HEK293 (cell line): ENCODE measurements around the gene NCR1.

Source experiments
- CTCF ChIA-PET: fragments of 350-600 bp; formaldehyde crosslinking; extraction: SDS; loops from one replicate; lab custom pipeline; 2021; ENCODE audit warnings: antibody characterized with exemption; lab: Yijun Ruan, JAX
- POLR2A ChIA-PET: fragments of 300-600 bp; formaldehyde crosslinking; extraction: SDS; loops from one replicate; lab custom pipeline; 2020; ENCODE audit warnings: antibody characterized with exemption, inconsistent platforms; lab: Yijun Ruan, JAX
- H3K27ac ChIP-seq: fragments of 200-500 bp; sonication (Bioruptor generic); 2 replicates; pipeline ENCODE4 v1.5.1; 2014; ENCODE audit warnings: low read depth, low read length, control low read depth, inconsistent platforms; ENCODE audit errors: extremely low read depth
- H3K36me3 ChIP-seq, 2 experiments: fragments of 200-500 bp in 1 of 2; sonication (Bioruptor generic) in 1 of 2; 1 replicate in 1 of 2; 2 replicates in 1 of 2; pipeline ENCODE4 v1.5.1; 2014 to 2017; ENCODE audit warnings: inconsistent platforms in 2 of 2, low read length in 2 of 2; ENCODE audit not compliant: control insufficient read depth in 2 of 2, insufficient read depth in 1 of 2
- H3K4me1 ChIP-seq: fragments of 200-500 bp; sonication (Bioruptor generic); 2 replicates; pipeline ENCODE4 v1.5.1; 2014; ENCODE audit warnings: mild to moderate bottlenecking, low read length, inconsistent platforms; ENCODE audit not compliant: control insufficient read depth, insufficient read depth
- H3K4me3 ChIP-seq: 2 replicates; pipeline ENCODE4 v1.5.1; 2011; ENCODE audit warnings: low read depth, mild to moderate bottlenecking, control low read depth, low read length, moderate library complexity
- H3K9me3 ChIP-seq: fragments of 200-500 bp; sonication (Bioruptor generic); 2 replicates; pipeline ENCODE4 v1.5.1; 2014; ENCODE audit warnings: low read depth, low read length, inconsistent platforms; ENCODE audit not compliant: control insufficient read depth, insufficient read depth
- ATF2 ChIP-seq: fragments of 450-650 bp; formaldehyde crosslinking; IDR thresholded peaks from 2 replicates; pipeline ENCODE4 v1.5.1; 2016; ENCODE audit warnings: missing biosample characterization, missing genetic modification characterization, low read depth
- KLF7 ChIP-seq: fragments of 450-650 bp; formaldehyde crosslinking; IDR thresholded peaks from 2 replicates; pipeline ENCODE4 v1.5.1; 2016; ENCODE audit warnings: missing biosample characterization, missing genetic modification characterization, borderline replicate concordance
- MZF1 ChIP-seq: fragments of 450-650 bp; formaldehyde crosslinking; IDR thresholded peaks from 2 replicates; pipeline ENCODE4 v1.5.1; 2017; ENCODE audit warnings: missing biosample characterization, missing genetic modification characterization, borderline replicate concordance
- ZBTB21 ChIP-seq: fragments of 450-650 bp; formaldehyde crosslinking; IDR thresholded peaks from 2 replicates; pipeline ENCODE4 v1.5.1; 2017; ENCODE audit warnings: missing biosample characterization, missing genetic modification characterization
- ZNF132 ChIP-seq: fragments of 450-650 bp; formaldehyde crosslinking; IDR thresholded peaks from 2 replicates; pipeline ENCODE4 v1.5.1; 2017; ENCODE audit warnings: missing biosample characterization, missing genetic modification characterization, borderline replicate concordance
- ZNF133 ChIP-seq: fragments of 450-650 bp; formaldehyde crosslinking; IDR thresholded peaks from 2 replicates; pipeline ENCODE4 v1.5.1; 2016; ENCODE audit warnings: missing biosample characterization, missing genetic modification characterization
- ZNF146 ChIP-seq: fragments of 450-650 bp; formaldehyde crosslinking; IDR thresholded peaks from 2 replicates; pipeline ENCODE4 v1.5.1; 2016; ENCODE audit warnings: missing biosample characterization, missing genetic modification characterization
- ZNF174 ChIP-seq: fragments of 450-650 bp; formaldehyde crosslinking; IDR thresholded peaks from 2 replicates; pipeline ENCODE4 v1.5.0; 2017; ENCODE audit warnings: missing biosample characterization, mild to moderate bottlenecking, missing genetic modification characterization
- ZNF23 ChIP-seq: fragments of 450-650 bp; formaldehyde crosslinking; IDR thresholded peaks from 2 replicates; pipeline ENCODE4 v1.5.1; 2016; ENCODE audit warnings: missing biosample characterization, missing genetic modification characterization, borderline replicate concordance
- ZNF280D ChIP-seq: fragments of 450-650 bp; formaldehyde crosslinking; IDR thresholded peaks from 2 replicates; pipeline ENCODE4 v1.5.1; 2016; ENCODE audit warnings: missing biosample characterization, missing genetic modification characterization
- ZNF311 ChIP-seq: fragments of 450-650 bp; formaldehyde crosslinking; IDR thresholded peaks from 2 replicates; pipeline ENCODE4 v1.5.1; 2017; ENCODE audit warnings: missing biosample characterization, missing genetic modification characterization, borderline replicate concordance
- ZNF37A ChIP-seq: fragments of 450-650 bp; IDR thresholded peaks from 2 replicates; pipeline ENCODE4 v1.5.1; 2018; ENCODE audit warnings: missing biosample characterization, missing genetic modification characterization
- ZNF488 ChIP-seq: fragments of 450-650 bp; formaldehyde crosslinking; IDR thresholded peaks from 2 replicates; pipeline ENCODE4 v1.5.1; 2016; ENCODE audit warnings: missing biosample characterization, missing genetic modification characterization
- ZNF555 ChIP-seq: fragments of 450-650 bp; formaldehyde crosslinking; conservative IDR thresholded peaks from 2 replicates; pipeline ENCODE4 v1.5.1; 2017; ENCODE audit warnings: missing biosample characterization, mild to moderate bottlenecking, missing genetic modification characterization, inconsistent platforms
- ZNF639 ChIP-seq: fragments of 450-650 bp; formaldehyde crosslinking; IDR thresholded peaks from 2 replicates; pipeline ENCODE4 v1.5.1; 2016; ENCODE audit warnings: missing biosample characterization, missing genetic modification characterization
- ZSCAN18 ChIP-seq: fragments of 450-650 bp; formaldehyde crosslinking; IDR thresholded peaks from 2 replicates; pipeline ENCODE4 v1.5.1; 2016; ENCODE audit warnings: missing biosample characterization, missing genetic modification characterization
- ZSCAN5A ChIP-seq: fragments of 450-650 bp; formaldehyde crosslinking; IDR thresholded peaks from 2 replicates; pipeline ENCODE4 v1.5.1; 2016; ENCODE audit warnings: missing biosample characterization, missing genetic modification characterization

The NCR1 gene

GRCh38 chr19:54888239-54888638 lies 17.7 kb upstream of the NCR1 start (continued):
- TF ChIP-seq ZSCAN18 (tag by site-specific recombination) (no peak), ZNF488 (tag by site-specific recombination) (no peak), ZNF133 (tag by site-specific recombination) (no peak), ZNF555 (tag by site-specific recombination) (no peak), ZNF146 (no peak), ZNF280D (tag by site-specific recombination) (no peak), ZNF37A (tag by site-specific recombination) (no peak), ZNF23 (no peak), ZSCAN5A (tag by site-specific recombination) (no peak), ATF2 (tag by site-specific recombination) (no peak)

GRCh38 chr19:54889566-54889965 lies 16.4 kb upstream of the NCR1 start:
- Histone ChIP-seq H3K27ac (no peak overlapping the region), H3K36me3 (no peaks in the 10 kb centered on the region), H3K4me1 (no peaks in the 10 kb centered on the region), H3K9me3 (no peaks in the 10 kb centered on the region), H3K4me3 (no peak overlapping the region)
- TF ChIP-seq ZBTB21 (tag by site-specific recombination) (no peak), ZNF174 (tag by site-specific recombination) (no peak), MZF1 (tag by site-specific recombination) (no peak), ZNF639 (tag by site-specific recombination) (no peak), ZNF311 (no peak), ZNF132 (tag by site-specific recombination) (no peak), KLF7 (no peak)
- ChIA-PET POLR2A (interaction anchor here (0.6 kb wide), 1 partner anchor 20 kb away, joined by 5 read pairs; no protein-coding TSS in a partner anchor), CTCF (interaction anchor here (0.6 to 0.7 kb wide), 3 partner anchors 8 to 1431 kb away, joined by 3 read pairs; no protein-coding TSS in a partner anchor)
